GM12874 (cell line): ENCODE results near the gene MAP2K5.
A peak's percentile ranks its signal among the peaks of the same experiment; 100 is the strongest.

ENCODE experiments used
- CTCF ChIP-seq: IDR thresholded peaks from 2 replicates; pipeline ENCODE4 v1.5.1; 2011; ENCODE audit warnings: low read depth, mild to moderate bottlenecking, control low read depth, low read length, moderate library complexity; ENCODE audit not compliant: insufficient read depth

MAP2K5 gene

GRCh38 chr15:67613708-67614107 is 71.2 kb downstream of the MAP2K5 start:
- TF ChIP-seq CTCF: peak; percentile 6; the same call in 1 of the 2 replicates

GRCh38 chr15:67618297-67618696 is 75.8 kb downstream of the MAP2K5 start:
- no peak for TF ChIP-seq CTCF

GRCh38 chr15:67622110-67622509 is 79.6 kb downstream of the MAP2K5 start:
- TF ChIP-seq CTCF: no peak

GRCh38 chr15:67632261-67632660 is 89.8 kb downstream of the MAP2K5 start:
- TF ChIP-seq CTCF: no peak

- no peak for TF ChIP-seq CTCF
Measured at GRCh38 chr15:67639591-67639990, 97.1 kb downstream of the MAP2K5 start.

GRCh38 chr15:67641453-67641852 is 99.0 kb downstream of the MAP2K5 start:
- TF ChIP-seq CTCF: no peak

GRCh38 chr15:67646847-67647246 is 104.3 kb downstream of the MAP2K5 start:
- TF ChIP-seq CTCF: no peak

- no peak for TF ChIP-seq CTCF
Measured at GRCh38 chr15:67652586-67652985, 110.1 kb downstream of the MAP2K5 start.
